Natural killer cell (primary cell): Measurements from ENCODE around the gene GDI2. TPM values are rescaled to one million over a fixed set of nuclear protein-coding genes. Genes with fewer than 3 reads are reported as not detected.

ENCODE experiments used
- ATAC-seq, 3 donors: fragments of 150-1000 bp in 2 of 3; fragments of 200-7000 bp in 1 of 3; cut with Tn5 transposase; 1 replicate in 1 of 3; 2 replicates in 2 of 3; pipeline ENCODE4 v1.10.0; 2021; ENCODE audit warnings: mild to moderate bottlenecking in 2 of 3, moderate library complexity in 2 of 3
- DNase-seq, 2 donors: peaks; one replicate each; pipeline versions ENCODE4 v3.0.0 to v3.0.0-alpha.2; 2013 to 2021; ENCODE audit warnings: mixed read lengths in 1 of 2
- H3K27ac ChIP-seq: one replicate; pipeline ENCODE4 v1.5.1; 2013; ENCODE audit warnings: mild to moderate bottlenecking, low read length
- H3K27me3 ChIP-seq: one replicate; pipeline ENCODE4 v1.6.1; 2013; ENCODE audit warnings: low read length; ENCODE audit not compliant: control insufficient read depth, insufficient read depth
- H3K36me3 ChIP-seq: one replicate; pipeline ENCODE4 v1.6.1; 2013; ENCODE audit warnings: low read length; ENCODE audit not compliant: control insufficient read depth, insufficient read depth
- H3K4me1 ChIP-seq: one replicate; pipeline ENCODE4 v1.6.1; 2013; ENCODE audit warnings: low read length; ENCODE audit not compliant: control insufficient read depth, insufficient read depth
- H3K4me3 ChIP-seq: one replicate; pipeline ENCODE4 v1.5.1; 2013; ENCODE audit warnings: low read length
- H3K9me3 ChIP-seq: one replicate; pipeline ENCODE4 v1.6.1; 2013; ENCODE audit warnings: low read length; ENCODE audit not compliant: control insufficient read depth, insufficient read depth
- H3K27ac Mint-ChIP-seq, 2 donors: one replicate each; pipeline ENCODE4 v1.8.0; 2022; ENCODE audit warnings: mild to moderate bottlenecking in 2 of 2, mixed read lengths in 2 of 2, moderate library complexity in 1 of 2
- H3K27me3 Mint-ChIP-seq, 2 donors: one replicate each; pipeline ENCODE4 v1.8.0; 2022; ENCODE audit warnings: low read depth in 2 of 2, mixed read lengths in 2 of 2
- H3K36me3 Mint-ChIP-seq: one replicate; pipeline ENCODE4 v1.8.0; 2022; ENCODE audit warnings: mixed read lengths
- H3K4me1 Mint-ChIP-seq, 2 donors: one replicate each; pipeline ENCODE4 v1.8.0; 2022; ENCODE audit warnings: mixed read lengths in 2 of 2
- H3K4me3 Mint-ChIP-seq: one replicate; pipeline ENCODE4 v1.8.0; 2022; ENCODE audit warnings: mild to moderate bottlenecking, moderate library complexity, mixed read lengths
- H3K9me3 Mint-ChIP-seq, 2 donors: one replicate each; pipeline ENCODE4 v1.8.0; 2022; ENCODE audit warnings: mixed read lengths in 2 of 2
- CTCF ChIP-seq: fragments of 200-600 bp; IDR thresholded peaks from one replicate; pipeline ENCODE4 v1.8.0; 2022; ENCODE audit warnings: antibody characterized with exemption
- WGBS: methylation state at CpG from one replicate; pipeline ENCODE4 v1.1.7; 2013; ENCODE audit warnings: missing lambda C conversion rate; ENCODE audit not compliant: insufficient coverage; 5-methylcytosine and 5-hydroxymethylcytosine counted together
- intact Hi-C: fragments of 100-400 bp; cut with micrococcal nuclease; formaldehyde crosslinking; loops from one replicate; pipeline ENCODE4 v1.14.2; 2022
- total RNA-seq, 4 donors: library from RNA; stranded (reverse); fragments of 120-200 nt in 1 of 4; gene quantifications; one replicate each; pipeline versions ENCODE4 v1.2.3 to v1.2.4, GENCODE V29; 2013 to 2022

Gene GDI2
- total RNA-seq, 3 donors from 2014 or later (not counting 1 experiment from before 2014, with no cell fraction given) = 97.9 to 104 (median 104) TPM

- H3K27me3 ChIP-seq = no peaks in the 10 kb centered on the region
- Mint-ChIP-seq H3K9me3 (no peaks in the 10 kb centered on the region), H3K36me3 (no peaks in the 10 kb centered on the region), H3K27ac (no peak overlapping the region), H3K4me3 (no peak overlapping the region), H3K27me3 (peaks cover 0 to 6% of the 10 kb centered on the region in 2 donors), H3K4me1 (no peaks in the 10 kb centered on the region)
- 65% methylated on average over 13 of the region's 13 CpGs for WGBS
- peak overlapping the region; percentile 53 for H3K27ac ChIP-seq
- no peak overlapping the region for H3K4me3 ChIP-seq
- peaks cover 9% of the 10 kb centered on the region for H3K4me1 ChIP-seq
- no peaks in the 10 kb centered on the region for H3K36me3 ChIP-seq
- H3K9me3 ChIP-seq = no peaks in the 10 kb centered on the region
- no peak for TF ChIP-seq CTCF
- DNase-seq (no peak), ATAC-seq (no peak)
- intact Hi-C loops = no loop called here
Measured at GRCh38 chr10:5844345-5845055, 31.3 kb upstream of the GDI2 start.

- Histone ChIP-seq H3K36me3 (no peaks in the 10 kb centered on the region), H3K4me1 (peaks cover 9% of the 10 kb centered on the region), H3K4me3 (no peak overlapping the region), H3K27me3 (no peaks in the 10 kb centered on the region), H3K27ac (peak overlapping the region; percentile 53), H3K9me3 (no peaks in the 10 kb centered on the region)
- TF ChIP-seq CTCF = no peak
- H3K36me3 Mint-ChIP-seq = no peaks in the 10 kb centered on the region
- no peak for DNase-seq
- H3K27ac Mint-ChIP-seq = no peak overlapping the region
- H3K4me1 Mint-ChIP-seq = no peaks in the 10 kb centered on the region
- peaks cover 0 to 8% of the 10 kb centered on the region in 2 donors for H3K27me3 Mint-ChIP-seq
- 45% methylated on average over 4 of the region's 4 CpGs for WGBS
- no peak for ATAC-seq
- H3K9me3 Mint-ChIP-seq = no peaks in the 10 kb centered on the region
- H3K4me3 Mint-ChIP-seq = no peak overlapping the region
- intact Hi-C loops = no loop called here
Measured at GRCh38 chr10:5843686-5844344, 30.6 kb upstream of the GDI2 start.

- H3K36me3 Mint-ChIP-seq = no peaks in the 10 kb centered on the region
- 96% methylated on average over 14 of the region's 14 CpGs for WGBS
- H3K4me3 Mint-ChIP-seq = no peak overlapping the region
- H3K27ac ChIP-seq = peak overlapping the region; percentile 78
- no peaks in the 10 kb centered on the region for H3K4me1 Mint-ChIP-seq
- H3K27me3 Mint-ChIP-seq = peaks cover 0 to 11% of the 10 kb centered on the region in 2 donors
- peaks cover 9% of the 10 kb centered on the region for H3K4me1 ChIP-seq
- TF ChIP-seq CTCF = no peak
- intact Hi-C loops = no loop called here
- no peaks in the 10 kb centered on the region for H3K36me3 ChIP-seq
- no peak overlapping the region for H3K4me3 ChIP-seq
- ATAC-seq (no peak), DNase-seq (no peak)
- H3K27ac Mint-ChIP-seq = no peak overlapping the region
- H3K9me3 Mint-ChIP-seq = no peaks in the 10 kb centered on the region
- H3K9me3 ChIP-seq = no peaks in the 10 kb centered on the region
- H3K27me3 ChIP-seq = no peaks in the 10 kb centered on the region
Measured at GRCh38 chr10:5841965-5842364, 28.7 kb upstream of the GDI2 start.
